HEK293T (cell line): ENCODE measurements around the gene CST3.
"Not testable (repeated sequence)": the region's sequence is repeated elsewhere in the genome, so short reads cannot be mapped to it uniquely, and the experiment has no call there.

Source experiments
- CTCF ChIA-PET: fragments of 350-600 bp; formaldehyde crosslinking; extraction: SDS; loops from one replicate; lab custom pipeline; 2021; ENCODE audit warnings: antibody characterized with exemption, inconsistent platforms; lab: Yijun Ruan, JAX
- POLR2A ChIA-PET: fragments of 350-600 bp; formaldehyde crosslinking; extraction: SDS; loops from one replicate; lab custom pipeline; 2020; ENCODE audit warnings: antibody characterized with exemption, inconsistent platforms; lab: Yijun Ruan, JAX
- DNase-seq: peaks from one replicate; pipeline ENCODE4 v3.0.0; 2012; ENCODE audit warnings: mixed read lengths; ENCODE audit errors: extremely low spot score
- ARNT ChIP-seq: fragments of 450-650 bp; IDR thresholded peaks from 2 replicates; pipeline ENCODE4 v1.6.1; 2017; ENCODE audit warnings: mild to moderate bottlenecking
- BHLHE40 ChIP-seq: fragments of 450-650 bp; IDR thresholded peaks from 2 replicates; pipeline ENCODE4 v1.6.1; 2016; ENCODE audit warnings: mild to moderate bottlenecking, moderate library complexity, borderline replicate concordance
- CTBP1 ChIP-seq: fragments of 450-650 bp; IDR thresholded peaks from 2 replicates; pipeline ENCODE4 v1.6.1; 2016; ENCODE audit warnings: borderline replicate concordance
- ELF4 ChIP-seq: fragments of 450-650 bp; IDR thresholded peaks from 2 replicates; pipeline ENCODE4 v1.6.1; 2017; ENCODE audit warnings: antibody characterized with exemption
- FOXA1 ChIP-seq: fragments of 450-650 bp; IDR thresholded peaks from 2 replicates; pipeline ENCODE4 v1.6.1; 2016; ENCODE audit warnings: mild to moderate bottlenecking
- FOXK2 ChIP-seq: fragments of 450-650 bp; IDR thresholded peaks from 2 replicates; pipeline ENCODE4 v1.6.1; 2016; ENCODE audit warnings: mild to moderate bottlenecking
- FOXM1 ChIP-seq: fragments of 450-650 bp; IDR thresholded peaks from 2 replicates; pipeline ENCODE4 v1.6.1; 2017; ENCODE audit warnings: mild to moderate bottlenecking, borderline replicate concordance
- HDGF ChIP-seq: fragments of 450-650 bp; IDR thresholded peaks from 2 replicates; pipeline ENCODE4 v1.6.1; 2017; ENCODE audit warnings: antibody characterized with exemption, borderline replicate concordance
- L3MBTL2 ChIP-seq: fragments of 450-650 bp; conservative IDR thresholded peaks from 2 replicates; pipeline ENCODE4 v1.6.1; 2016; ENCODE audit warnings: mild to moderate bottlenecking
- LEF1 ChIP-seq: fragments of 450-650 bp; IDR thresholded peaks from 2 replicates; pipeline ENCODE4 v1.6.1; 2017; ENCODE audit warnings: mild to moderate bottlenecking, borderline replicate concordance
- NFRKB ChIP-seq: fragments of 450-650 bp; IDR thresholded peaks from 2 replicates; pipeline ENCODE4 v1.6.1; 2016; ENCODE audit warnings: mild to moderate bottlenecking, moderate library complexity
- PKNOX1 ChIP-seq: fragments of 450-650 bp; IDR thresholded peaks from 2 replicates; pipeline ENCODE4 v1.6.1; 2016
- SP1 ChIP-seq: fragments of 450-650 bp; IDR thresholded peaks from 2 replicates; pipeline ENCODE4 v1.6.1; 2017
- SUZ12 ChIP-seq: fragments of 450-650 bp; IDR thresholded peaks from 2 replicates; pipeline ENCODE4 v1.6.1; 2016; ENCODE audit warnings: mild to moderate bottlenecking
- TARDBP ChIP-seq: fragments of 450-650 bp; IDR thresholded peaks from 2 replicates; pipeline ENCODE4 v1.6.1; 2016
- ZNF384 ChIP-seq: fragments of 450-650 bp; IDR thresholded peaks from 2 replicates; pipeline ENCODE4 v1.6.1; 2016

Gene CST3

GRCh38 chr20:23663180-23663579, 25.4 kb upstream of the CST3 start:
- ChIA-PET CTCF (no interaction called here), POLR2A (no interaction called here)
- no peak for TF ChIP-seq PKNOX1
- no peak for TF ChIP-seq CTBP1
- no peak for TF ChIP-seq ZNF384
- TF ChIP-seq TARDBP, result no peak
- TF ChIP-seq ARNT, result no peak
- no peak for TF ChIP-seq L3MBTL2
- TF ChIP-seq HDGF, result no peak
- TF ChIP-seq BHLHE40, result no peak
- TF ChIP-seq NFRKB, result no peak
- TF ChIP-seq LEF1, result no peak
- TF ChIP-seq FOXK2, result no peak
- TF ChIP-seq FOXA1, result no peak
- no peak for TF ChIP-seq SP1
- TF ChIP-seq FOXM1, result no peak
- no peak for TF ChIP-seq SUZ12
- TF ChIP-seq ELF4, result no peak
- no peak for DNase-seq

- POLR2A ChIA-PET, result no interaction called here
Measured at GRCh38 chr20:23662276-23662870, 24.6 kb upstream of the CST3 start.

GRCh38 chr20:23661002-23661429, 23.3 kb upstream of the CST3 start:
- POLR2A ChIA-PET, result interaction anchor here (0.8 to 1.3 kb wide), 2 partner anchors 14 to 24 kb away, joined by 3 to 8 read pairs; partner anchors contain the start of gene CST3
- no peak for DNase-seq
- TF ChIP-seq TARDBP, result no peak
- TF ChIP-seq HDGF, result no peak
- no peak for TF ChIP-seq BHLHE40
- no peak for TF ChIP-seq CTBP1
- TF ChIP-seq L3MBTL2, result no peak
- no peak for TF ChIP-seq FOXM1
- TF ChIP-seq FOXK2, result no peak
- TF ChIP-seq SP1, result no peak
- TF ChIP-seq ELF4, result no peak
- no peak for TF ChIP-seq ARNT
- no peak for TF ChIP-seq SUZ12
- CTCF ChIA-PET, result no interaction called here

More at GRCh38 chr20:23662276-23662870, 24.6 kb upstream of the CST3 start:
- CTCF ChIA-PET, result no interaction called here
- TF ChIP-seq TARDBP, result no peak
- TF ChIP-seq PKNOX1, result no peak
- no peak for TF ChIP-seq FOXK2
- DNase-seq, result no peak

GRCh38 chr20:23659989-23660837, 22.5 kb upstream of the CST3 start:
- TF ChIP-seq PKNOX1 (no peak), CTBP1 (no peak), TARDBP (no peak), HDGF (no peak), L3MBTL2 (no peak), SUZ12 (no peak), BHLHE40 (no peak), ZNF384 (no peak), NFRKB (no peak), LEF1 (no peak), ELF4 (no peak), SP1 (no peak), FOXM1 (no peak), FOXA1 (no peak), FOXK2 (no peak)
- peak; percentile 33 for DNase-seq
- ChIA-PET POLR2A (interaction anchor here (0.8 to 1.3 kb wide), 2 partner anchors 14 to 23 kb away, joined by 3 to 8 read pairs; partner anchors contain the start of gene CST3), CTCF (no interaction called here)

GRCh38 chr20:23659610-23659988, 21.8 kb upstream of the CST3 start:
- DNase-seq, CTCF ChIA-PET: not testable (repeated sequence)
- POLR2A ChIA-PET, result interaction anchor here (1.3 kb wide), 1 partner anchor 22 kb away, joined by 8 read pairs; the partner anchor contains the start of gene CST3

GRCh38 chr20:23658989-23659609, 21.3 kb upstream of the CST3 start:
- TF ChIP-seq HDGF (no peak), CTBP1 (no peak), NFRKB (no peak), ZNF384 (no peak), ELF4 (no peak), FOXM1 (no peak), FOXK2 (no peak), SUZ12 (no peak), PKNOX1 (no peak), SP1 (no peak), LEF1 (no peak), TARDBP (no peak), L3MBTL2 (no peak), BHLHE40 (no peak), ARNT (no peak)
- ChIA-PET POLR2A (no interaction called here), CTCF (no interaction called here)
- DNase-seq, result no peak
